Coronary artery (tissue), 2 donors: ENCODE measurements around the gene FAM174B.

Experiments
- DNase-seq: peaks from one replicate; pipeline ENCODE4 v3.0.0-alpha.2; 2017; ENCODE audit warnings: low spot score
- H3K27ac ChIP-seq, 2 donors: fragments of 200-600 bp; sonication (generic); one replicate each; pipeline ENCODE4 v1.5.1; 2016 to 2019
- H3K4me3 ChIP-seq: fragments of 200-600 bp; sonication (generic); 2 replicates; pipeline ENCODE4 v1.5.1; 2016; ENCODE audit warnings: mild to moderate bottlenecking, moderate library complexity
- TF ChIP-seq, protein P1 (sequence below): fragments of 200-600 bp; sonication (generic); IDR thresholded peaks from one replicate; pipeline ENCODE4 v1.5.1; 2019; ENCODE audit warnings: antibody characterized with exemption

Gene FAM174B

DNA sequence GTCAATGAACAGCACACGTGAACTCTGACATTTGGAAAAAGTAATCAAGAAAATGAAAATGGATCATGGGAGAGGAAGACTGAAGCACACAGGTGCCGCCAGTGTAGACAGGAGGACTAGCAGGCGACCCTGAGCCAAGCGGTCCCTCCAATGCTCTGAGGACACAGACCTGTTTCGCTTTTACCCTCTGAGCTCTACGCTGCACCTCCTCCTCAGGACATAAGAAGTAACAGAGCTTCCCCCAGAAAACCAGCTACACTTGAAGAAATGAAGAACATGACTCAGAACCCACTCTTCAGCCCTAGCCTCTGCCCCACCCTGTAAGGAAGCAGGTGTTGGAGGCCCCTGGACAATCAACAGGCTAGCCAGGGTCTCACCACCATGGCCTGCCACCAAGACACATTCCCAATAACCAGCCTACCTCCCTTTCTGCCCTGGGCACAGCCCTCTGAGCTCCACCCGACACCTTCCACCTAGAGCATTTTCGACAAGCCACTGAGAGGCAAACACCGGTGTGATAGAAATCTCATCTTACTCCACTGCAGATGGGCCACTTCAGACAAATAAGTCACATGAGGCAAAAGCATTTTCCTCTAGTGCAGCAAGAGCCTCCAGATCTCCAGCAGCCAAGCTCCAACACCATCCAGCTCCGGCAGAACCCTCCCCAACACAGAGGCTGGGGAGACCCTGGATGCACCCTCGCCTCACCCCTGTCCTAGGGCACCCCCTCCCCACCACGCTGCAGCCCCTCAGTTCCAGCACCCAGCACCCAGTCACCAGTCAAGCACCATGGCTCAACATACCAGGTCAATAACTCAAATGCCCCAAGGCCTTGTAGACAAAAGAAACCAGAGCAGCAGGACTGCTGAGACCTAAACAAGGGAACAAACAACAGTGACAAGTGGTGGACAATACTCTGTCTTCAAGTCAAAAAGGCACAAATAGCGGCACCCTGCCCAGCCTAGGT, 11.4 kb downstream of the FAM174B start:
- TF ChIP-seq, protein P1, sequence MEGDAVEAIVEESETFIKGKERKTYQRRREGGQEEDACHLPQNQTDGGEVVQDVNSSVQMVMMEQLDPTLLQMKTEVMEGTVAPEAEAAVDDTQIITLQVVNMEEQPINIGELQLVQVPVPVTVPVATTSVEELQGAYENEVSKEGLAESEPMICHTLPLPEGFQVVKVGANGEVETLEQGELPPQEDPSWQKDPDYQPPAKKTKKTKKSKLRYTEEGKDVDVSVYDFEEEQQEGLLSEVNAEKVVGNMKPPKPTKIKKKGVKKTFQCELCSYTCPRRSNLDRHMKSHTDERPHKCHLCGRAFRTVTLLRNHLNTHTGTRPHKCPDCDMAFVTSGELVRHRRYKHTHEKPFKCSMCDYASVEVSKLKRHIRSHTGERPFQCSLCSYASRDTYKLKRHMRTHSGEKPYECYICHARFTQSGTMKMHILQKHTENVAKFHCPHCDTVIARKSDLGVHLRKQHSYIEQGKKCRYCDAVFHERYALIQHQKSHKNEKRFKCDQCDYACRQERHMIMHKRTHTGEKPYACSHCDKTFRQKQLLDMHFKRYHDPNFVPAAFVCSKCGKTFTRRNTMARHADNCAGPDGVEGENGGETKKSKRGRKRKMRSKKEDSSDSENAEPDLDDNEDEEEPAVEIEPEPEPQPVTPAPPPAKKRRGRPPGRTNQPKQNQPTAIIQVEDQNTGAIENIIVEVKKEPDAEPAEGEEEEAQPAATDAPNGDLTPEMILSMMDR = no peak
- no peak for DNase-seq
- H3K4me3 ChIP-seq = no peak overlapping the region
- no peak overlapping the region for H3K27ac ChIP-seq

DNA sequence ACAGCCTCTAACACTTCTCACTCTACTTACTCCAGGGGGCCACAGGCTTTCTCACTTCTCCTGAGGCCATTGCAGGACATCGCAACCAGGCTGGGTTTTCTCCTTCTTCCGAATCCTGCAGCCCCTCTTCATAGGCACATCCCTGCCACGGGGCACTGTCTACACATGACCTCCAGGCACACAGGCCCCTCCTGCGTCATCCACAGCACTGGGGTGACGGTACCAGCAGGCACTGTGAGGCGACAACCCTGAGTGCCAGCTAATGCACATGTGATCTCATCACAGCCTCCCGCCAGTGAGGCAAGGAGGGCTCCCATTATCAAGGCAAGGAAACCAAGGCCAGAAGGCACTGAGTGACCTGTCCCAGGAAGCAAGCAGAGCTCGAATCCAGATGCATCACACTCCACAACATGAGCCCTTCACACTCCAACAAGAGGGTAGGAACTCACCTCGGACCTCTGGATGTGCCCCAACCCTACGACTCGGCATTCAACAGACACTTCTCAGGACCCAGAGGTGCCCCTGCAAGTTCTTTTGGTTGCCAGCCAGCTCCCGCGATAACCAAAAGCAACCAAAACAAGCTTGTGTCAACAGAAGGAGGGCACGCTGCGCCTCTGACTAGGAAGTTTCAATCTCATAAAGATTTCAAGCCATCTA, 16.7 kb downstream of the FAM174B start:
- TF ChIP-seq, protein P1 = no peak
- no peak overlapping the region for H3K4me3 ChIP-seq
- H3K27ac ChIP-seq = no peak overlapping the region
- DNase-seq = peak; percentile 62

DNA sequence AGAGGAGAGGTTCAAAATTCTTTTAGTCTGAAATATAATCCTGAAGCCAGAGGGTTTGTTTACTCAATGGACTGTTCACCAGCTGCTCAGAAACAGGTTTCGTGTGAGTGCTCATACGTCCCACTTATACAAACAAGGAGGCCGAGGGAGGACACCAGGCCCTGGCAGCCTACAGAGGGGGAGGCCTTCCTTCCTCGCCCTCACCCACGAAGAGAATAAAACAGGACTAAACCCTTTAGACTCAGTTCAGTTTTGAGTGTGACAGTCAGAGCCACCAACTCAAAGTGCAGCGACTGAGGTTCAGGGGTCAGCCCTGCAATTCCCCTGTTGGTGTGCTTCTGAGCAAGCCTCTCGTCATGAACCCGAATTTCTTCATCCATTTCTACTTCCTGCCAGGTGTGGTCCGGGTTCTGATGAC, 17.3 kb downstream of the FAM174B start:
- TF ChIP-seq, protein P1 = no peak
- H3K27ac ChIP-seq = no peak overlapping the region
- DNase-seq = no peak

DNA sequence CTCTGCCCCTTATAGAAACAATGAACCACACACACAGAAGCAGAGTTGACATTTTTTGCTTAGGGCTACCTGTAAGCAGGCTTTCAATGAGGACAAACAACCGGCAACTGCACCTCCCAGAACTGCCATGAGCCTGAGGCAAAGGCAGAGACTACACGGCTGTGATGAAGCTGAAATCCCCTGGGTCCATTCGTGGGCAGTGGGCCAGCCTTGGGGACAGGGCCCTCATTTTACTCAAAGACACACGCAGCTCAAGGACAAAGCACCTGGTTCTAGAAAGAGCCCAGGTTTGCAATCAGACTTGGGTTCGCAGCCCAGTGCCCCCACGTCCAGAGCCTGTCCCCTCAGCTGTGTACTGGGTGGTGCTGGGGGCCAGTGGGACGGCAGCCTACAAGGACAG, 17.9 kb downstream of the FAM174B start:
- peak overlapping the region in 1 of 2 donors; percentile 9 for H3K27ac ChIP-seq
- TF ChIP-seq, protein P1 = no peak
- H3K4me3 ChIP-seq = no peak overlapping the region
- no peak for DNase-seq

More for the DNA sequence above, 17.3 kb downstream of the FAM174B start:
- no peak overlapping the region for H3K4me3 ChIP-seq

DNA sequence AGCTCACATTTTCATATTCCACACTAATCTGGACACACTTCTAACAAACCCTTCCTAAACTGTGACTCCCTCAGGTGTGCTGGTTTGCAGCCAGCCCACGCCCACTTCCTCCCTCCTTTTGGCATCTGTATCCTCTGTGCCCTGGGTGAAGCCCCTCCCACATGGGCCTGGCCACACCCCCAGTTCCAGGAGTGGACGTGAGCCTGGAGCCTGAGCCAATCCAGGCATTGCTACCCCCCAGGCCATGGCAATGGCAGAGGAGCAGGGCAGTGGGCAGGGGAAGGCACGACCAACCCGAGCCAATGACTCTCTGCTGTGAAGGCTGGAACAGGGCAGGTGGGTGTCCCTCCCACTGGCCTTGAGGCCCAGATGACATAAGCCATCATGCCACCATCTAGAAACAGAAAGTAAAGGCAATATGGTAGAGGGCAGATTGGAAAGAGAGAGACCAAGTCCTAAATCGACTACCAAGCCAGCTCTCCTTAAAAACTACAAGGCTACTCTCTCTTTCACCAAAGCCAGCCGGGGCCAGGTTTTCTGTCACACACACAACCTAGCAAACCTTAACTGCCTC, 18.6 kb downstream of the FAM174B start:
- no peak for DNase-seq
- TF ChIP-seq, protein P1 = no peak
- Histone ChIP-seq H3K27ac (no peak overlapping the region), H3K4me3 (no peak overlapping the region)

DNA sequence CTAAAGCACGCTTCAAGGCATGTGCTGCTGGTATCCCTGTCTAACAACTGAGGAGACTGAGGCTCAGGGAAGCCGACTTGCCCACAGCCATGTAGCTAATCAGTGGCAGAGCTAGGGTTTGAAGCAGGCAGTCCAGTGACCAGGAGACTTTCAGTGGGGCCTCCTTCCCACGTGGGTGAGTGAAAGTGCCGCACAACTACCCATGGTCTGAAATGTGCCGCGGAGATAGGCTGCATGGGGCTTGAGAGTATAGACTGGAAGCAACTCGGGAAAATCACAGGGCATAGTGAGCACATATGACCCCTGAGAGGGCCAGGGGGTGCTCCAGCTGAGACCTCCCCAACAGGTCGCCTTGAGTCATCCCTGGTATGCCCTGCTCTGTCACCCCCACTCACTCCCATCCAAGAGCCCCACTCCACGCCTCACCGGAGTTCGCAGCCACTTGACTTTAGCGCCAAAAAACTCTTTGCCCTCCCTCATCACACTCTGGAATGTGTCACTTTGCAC, 19.1 kb downstream of the FAM174B start:
- TF ChIP-seq, protein P1 = no peak
- H3K4me3 ChIP-seq = no peak overlapping the region
- no peak for DNase-seq
- H3K27ac ChIP-seq = no peak overlapping the region
